NCI-H82 treated with DMSO at 0.1 percent for 48 hours (cell line): Measurements from ENCODE around the gene TMPRSS13.
A peak's percentile ranks its signal among the peaks of the same experiment; 100 is the strongest.
"Not testable (repeated sequence)": the region's sequence is repeated elsewhere in the genome, so short reads cannot be mapped to it uniquely, and the experiment has no call there.

Experiments used
- DNase-seq: peaks from one replicate; lab custom pipeline; 2025; ENCODE audit not compliant: unreplicated experiment; lab: John Stamatoyannopoulos, UW

Gene TMPRSS13

GRCh38 chr11:117931331-117931950, 2.2 kb upstream of the TMPRSS13 start:
- DNase-seq = no peak

GRCh38 chr11:117930668-117931330, 1.6 kb upstream of the TMPRSS13 start:
- DNase-seq = no peak

GRCh38 chr11:117929916-117930570, 841 bp upstream of the TMPRSS13 start:
- DNase-seq = no peak

- DNase-seq = peak; percentile 6
Observed at GRCh38 chr11:117928446-117929141, 608 bp downstream of the TMPRSS13 start.

- no peak for DNase-seq
Observed at GRCh38 chr11:117927926-117928325, 1.3 kb downstream of the TMPRSS13 start.

- DNase-seq = not testable (repeated sequence)
Observed at GRCh38 chr11:117926166-117926565, 3.0 kb downstream of the TMPRSS13 start.

GRCh38 chr11:117925198-117925925, 3.8 kb downstream of the TMPRSS13 start:
- DNase-seq = no peak

- no peak for DNase-seq
Observed at GRCh38 chr11:117924631-117925170, 4.5 kb downstream of the TMPRSS13 start.

GRCh38 chr11:117923773-117924172, 5.4 kb downstream of the TMPRSS13 start:
- DNase-seq = no peak

- DNase-seq = no peak
Observed at GRCh38 chr11:117923275-117923674, 5.9 kb downstream of the TMPRSS13 start.

GRCh38 chr11:117921893-117922292, 7.3 kb downstream of the TMPRSS13 start:
- DNase-seq = no peak

GRCh38 chr11:117921456-117921855, 7.7 kb downstream of the TMPRSS13 start:
- DNase-seq = no peak

- no peak for DNase-seq
Observed at GRCh38 chr11:117919781-117920221, 9.4 kb downstream of the TMPRSS13 start.

GRCh38 chr11:117919341-117919740, 9.9 kb downstream of the TMPRSS13 start:
- no peak for DNase-seq

- DNase-seq = no peak
Observed at GRCh38 chr11:117918366-117919255, 10.6 kb downstream of the TMPRSS13 start.

GRCh38 chr11:117917591-117918151, 11.5 kb downstream of the TMPRSS13 start:
- no peak for DNase-seq

- no peak for DNase-seq
Observed at GRCh38 chr11:117916956-117917355, 12.2 kb downstream of the TMPRSS13 start.

GRCh38 chr11:117915672-117916235, 13.4 kb downstream of the TMPRSS13 start:
- no peak for DNase-seq
